GM12873 (cell line): ENCODE measurements around the gene ZNF343.

ENCODE experiments used
- TF ChIP-seq, protein P1 (sequence below): IDR thresholded peaks from 2 replicates; pipeline ENCODE4 v1.5.1; 2012; ENCODE audit warnings: low read depth, mild to moderate bottlenecking, moderate library complexity, low read length, control low read depth; ENCODE audit not compliant: insufficient read depth; ENCODE audit errors: missing control alignments

Gene ZNF343

DNA sequence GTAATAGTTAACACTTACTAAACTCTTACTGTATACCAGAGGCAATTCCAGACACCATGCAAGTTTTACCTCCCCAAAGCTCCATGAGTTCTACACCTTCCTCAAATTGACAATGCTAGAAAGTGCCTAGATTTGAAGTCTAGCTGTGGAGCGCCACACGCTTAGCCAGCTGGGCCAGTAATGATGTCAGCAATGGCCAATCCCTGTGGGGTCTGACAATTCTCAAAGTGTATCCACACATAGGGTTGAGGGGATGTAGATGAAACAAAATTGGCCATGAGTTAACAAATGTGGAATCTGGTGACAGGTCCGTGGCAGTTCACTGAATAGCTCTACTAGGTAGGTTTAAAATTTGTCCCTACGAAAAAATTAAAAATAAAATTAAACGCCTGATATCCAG is 1.3 kb downstream of the ZNF343 start:
- TF ChIP-seq, protein P1, sequence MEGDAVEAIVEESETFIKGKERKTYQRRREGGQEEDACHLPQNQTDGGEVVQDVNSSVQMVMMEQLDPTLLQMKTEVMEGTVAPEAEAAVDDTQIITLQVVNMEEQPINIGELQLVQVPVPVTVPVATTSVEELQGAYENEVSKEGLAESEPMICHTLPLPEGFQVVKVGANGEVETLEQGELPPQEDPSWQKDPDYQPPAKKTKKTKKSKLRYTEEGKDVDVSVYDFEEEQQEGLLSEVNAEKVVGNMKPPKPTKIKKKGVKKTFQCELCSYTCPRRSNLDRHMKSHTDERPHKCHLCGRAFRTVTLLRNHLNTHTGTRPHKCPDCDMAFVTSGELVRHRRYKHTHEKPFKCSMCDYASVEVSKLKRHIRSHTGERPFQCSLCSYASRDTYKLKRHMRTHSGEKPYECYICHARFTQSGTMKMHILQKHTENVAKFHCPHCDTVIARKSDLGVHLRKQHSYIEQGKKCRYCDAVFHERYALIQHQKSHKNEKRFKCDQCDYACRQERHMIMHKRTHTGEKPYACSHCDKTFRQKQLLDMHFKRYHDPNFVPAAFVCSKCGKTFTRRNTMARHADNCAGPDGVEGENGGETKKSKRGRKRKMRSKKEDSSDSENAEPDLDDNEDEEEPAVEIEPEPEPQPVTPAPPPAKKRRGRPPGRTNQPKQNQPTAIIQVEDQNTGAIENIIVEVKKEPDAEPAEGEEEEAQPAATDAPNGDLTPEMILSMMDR, result no peak

DNA sequence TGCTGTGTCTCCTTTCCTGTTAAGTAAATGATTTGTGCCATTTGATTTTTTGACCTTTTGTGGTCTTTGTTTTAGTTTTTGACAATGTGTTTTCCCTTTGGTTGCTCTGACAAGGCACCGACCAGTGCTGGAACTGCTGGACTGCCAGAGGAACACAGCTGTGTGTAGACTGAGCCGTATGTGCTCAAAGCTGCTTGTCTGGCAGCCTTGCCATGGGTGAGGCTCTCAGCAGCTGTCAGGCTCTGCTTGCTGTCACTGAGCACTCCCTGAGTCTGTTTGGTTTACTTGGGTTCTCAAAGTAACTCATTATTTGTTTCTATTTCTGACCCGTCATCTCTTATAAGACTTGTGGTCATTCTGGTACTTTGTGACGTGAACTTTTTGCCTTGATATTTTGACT is 23.1 kb downstream of the ZNF343 start:
- TF ChIP-seq, protein P1, result no peak

DNA sequence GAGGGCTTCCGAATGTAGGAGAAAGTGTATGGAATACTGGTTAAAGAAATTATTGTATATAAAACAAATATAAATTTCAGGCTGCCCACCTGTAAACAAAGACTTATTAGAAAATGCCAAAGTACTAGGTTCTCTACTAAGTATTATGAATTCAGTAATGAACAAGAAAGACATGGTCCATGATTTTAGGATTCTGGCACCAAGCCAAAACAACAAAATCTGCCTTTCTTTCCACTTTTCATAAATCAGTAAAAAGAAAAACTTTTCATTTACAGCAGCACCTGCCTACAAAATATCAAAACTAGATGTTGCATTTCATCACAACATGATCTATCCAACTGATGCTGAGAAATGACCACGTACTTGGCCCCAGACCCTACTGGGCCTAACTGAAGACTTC is 23.6 kb downstream of the ZNF343 start:
- TF ChIP-seq, protein P1, result no peak

DNA sequence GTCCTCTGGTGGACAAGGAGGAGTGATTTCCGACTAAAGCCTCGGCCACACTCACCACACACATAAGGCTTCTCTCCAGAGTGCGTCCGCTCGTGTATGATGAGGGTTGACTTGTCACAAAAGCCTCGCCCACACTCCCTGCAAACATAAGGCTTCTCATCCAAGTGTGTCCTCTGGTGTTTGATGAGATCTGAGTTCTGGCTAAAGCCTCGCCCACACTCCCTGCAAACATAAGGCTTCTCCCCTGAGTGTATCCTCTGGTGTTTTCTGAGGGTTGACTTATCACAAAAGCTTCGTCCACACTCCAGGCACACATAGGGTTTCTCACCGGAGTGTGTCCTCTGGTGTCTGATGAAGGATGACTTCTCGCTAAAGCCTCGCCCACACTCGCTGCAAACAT is 25.2 kb downstream of the ZNF343 start:
- TF ChIP-seq, protein P1, result no peak

DNA sequence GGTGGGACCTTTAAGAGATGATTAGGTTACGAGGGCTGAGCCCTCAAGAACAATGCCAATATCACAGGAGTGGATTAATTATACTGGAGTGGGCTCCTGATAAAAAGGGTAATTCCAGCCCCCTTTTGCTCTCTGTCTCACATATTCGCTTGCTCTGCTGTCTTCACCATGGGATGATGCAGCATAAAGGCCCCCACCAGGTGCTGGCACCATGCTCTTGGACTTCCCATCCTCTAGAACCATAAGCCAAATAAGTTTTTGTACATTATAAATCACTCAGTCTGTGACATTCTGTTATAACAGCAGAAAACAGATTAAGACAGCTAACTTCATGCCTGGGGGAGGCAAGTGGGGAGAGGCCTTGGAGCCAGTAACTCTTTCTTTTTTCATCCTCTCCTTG is 28.3 kb downstream of the ZNF343 start:
- TF ChIP-seq, protein P1, result no peak

DNA sequence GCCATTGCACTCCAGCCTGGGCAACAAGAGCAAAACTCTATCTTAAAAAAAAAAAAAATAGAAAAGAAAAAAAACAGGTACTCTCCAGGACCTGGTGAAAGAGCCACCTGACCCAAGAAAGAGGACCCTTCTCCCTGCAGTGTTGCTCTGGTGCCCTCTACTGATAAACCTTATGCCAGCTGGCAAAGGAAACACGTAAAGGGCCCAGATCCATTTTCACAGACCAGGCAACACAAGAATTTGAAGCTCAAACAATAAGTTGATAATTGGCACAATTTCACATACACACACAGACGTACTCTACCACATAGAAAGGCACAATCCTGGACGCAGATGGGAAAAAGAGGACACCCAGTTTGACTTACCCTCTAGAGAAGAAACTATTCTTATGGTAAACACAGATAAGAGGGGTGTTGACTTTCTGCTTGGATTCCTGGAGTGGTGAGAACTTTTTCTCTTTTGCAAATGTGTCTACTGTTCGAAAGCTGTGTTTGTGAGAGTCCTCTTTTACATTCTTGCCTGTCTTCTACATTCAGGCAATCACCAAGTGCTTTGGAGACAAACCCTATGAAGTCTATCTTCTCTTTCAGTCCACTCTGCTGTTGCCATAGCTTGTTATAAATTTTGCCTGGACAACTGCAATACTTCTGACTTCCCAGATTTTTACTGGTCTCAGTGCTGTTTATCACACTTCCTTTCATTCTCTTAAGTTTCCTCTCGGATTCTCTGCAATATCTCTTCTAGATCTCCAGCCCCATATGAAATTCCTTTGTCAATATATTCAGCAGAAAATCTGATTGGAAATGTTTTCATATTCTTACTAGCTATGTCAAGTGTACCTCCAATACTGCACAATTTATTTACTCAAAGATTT is 31.7 kb downstream of the ZNF343 start:
- TF ChIP-seq, protein P1, result peak; percentile 18

DNA sequence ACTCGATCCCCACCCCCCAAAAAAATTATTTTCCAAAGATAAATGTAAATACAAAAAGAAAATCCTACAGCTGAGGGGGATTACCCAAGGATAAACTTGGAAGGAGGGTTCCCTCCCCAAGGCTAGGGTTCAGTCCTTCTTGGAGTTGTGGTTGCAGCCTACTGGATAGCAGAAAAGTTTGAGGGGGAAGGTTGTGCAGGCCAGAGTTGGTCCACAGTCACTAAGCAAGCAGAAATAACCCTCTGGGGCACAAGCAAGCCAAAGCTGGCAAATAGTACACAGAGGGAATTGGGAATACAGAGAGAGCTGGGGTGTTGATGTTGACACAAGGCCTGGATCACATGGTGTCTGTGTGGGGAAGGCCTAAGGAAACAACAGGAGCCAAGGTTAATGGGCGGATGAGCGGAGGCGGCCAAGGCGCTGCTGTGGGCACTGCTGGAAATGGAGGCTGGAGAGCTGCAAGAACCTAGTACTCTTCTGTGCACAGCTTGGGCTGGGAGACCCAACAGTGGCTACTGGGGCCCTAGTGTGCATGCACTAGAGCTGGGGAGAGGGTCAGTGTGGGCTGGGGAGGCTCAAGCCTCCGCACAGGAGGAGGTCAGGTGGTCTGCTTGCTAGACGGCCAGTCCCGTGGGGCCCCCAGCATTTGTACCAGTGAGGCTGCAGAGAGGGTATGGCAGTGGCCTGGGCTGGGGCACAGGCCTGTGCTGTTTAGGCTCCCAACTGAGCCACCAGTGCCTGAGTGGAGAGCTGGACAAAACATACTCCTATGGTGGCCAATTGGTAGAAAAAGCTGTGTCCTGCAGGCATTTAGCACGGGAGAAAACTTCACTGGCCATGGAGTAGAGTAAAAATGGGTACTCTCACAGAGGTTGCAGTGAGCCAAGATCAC is 32.6 kb downstream of the ZNF343 start:
- TF ChIP-seq, protein P1, result no peak
